K562 (cell line): ENCODE measurements around the gene KCNQ2. TPM values are rescaled to one million over a fixed set of nuclear protein-coding genes. Genes with fewer than 3 reads are reported as not detected.
A peak's percentile ranks its signal among the peaks of the same experiment; 100 is the strongest.

Experiments
- AFF1 ChIP-seq, 2 experiments: fragments of 450-650 bp; IDR thresholded peaks; 2 replicates each; pipeline ENCODE4 v1.6.1; 2018; ENCODE audit warnings: mild to moderate bottlenecking in 2 of 2, low read depth in 1 of 2; ENCODE audit not compliant: partially characterized antibody in 2 of 2
- CHD1 ChIP-seq: fragments of 200-600 bp; sonication (generic); IDR thresholded peaks from one replicate; pipeline ENCODE4 v1.6.1; 2012; ENCODE audit warnings: mild to moderate bottlenecking, moderate library complexity, low read length, inconsistent platforms
- CSDE1 ChIP-seq, 2 experiments: fragments of 450-650 bp; IDR thresholded peaks; 2 replicates each; pipeline ENCODE4 v1.6.1; 2016; ENCODE audit warnings: mild to moderate bottlenecking in 1 of 2
- CTBP1 ChIP-seq: fragments of 450-650 bp; IDR thresholded peaks from 2 replicates; pipeline ENCODE4 v1.6.1; 2016; ENCODE audit warnings: borderline replicate concordance
- E2F8 ChIP-seq: fragments of 450-650 bp; IDR thresholded peaks from 2 replicates; pipeline ENCODE4 v1.7.1; 2018; ENCODE audit warnings: mild to moderate bottlenecking, low read depth; ENCODE audit not compliant: partially characterized antibody
- JUNB ChIP-seq: fragments of 450-650 bp; formaldehyde crosslinking; conservative IDR thresholded peaks from 2 replicates; pipeline ENCODE4 v1.4.0; 2020; ENCODE audit warnings: mild to moderate bottlenecking
- POLR2G ChIP-seq: fragments of 200-400 bp; formaldehyde crosslinking; IDR thresholded peaks from 2 replicates; pipeline ENCODE4 v1.6.1; 2017; ENCODE audit warnings: low read depth, mild to moderate bottlenecking, antibody characterized with exemption, low read length, moderate library complexity
- RCOR1 ChIP-seq, 2 experiments: IDR thresholded peaks; 2 replicates each; pipeline ENCODE4 v1.6.1; 2012; ENCODE audit warnings: low read depth in 2 of 2, low read length in 2 of 2, borderline replicate concordance in 1 of 2, improper control_type of control experiment in 1 of 2
- SMARCA5 ChIP-seq: fragments of 450-650 bp; IDR thresholded peaks from 2 replicates; pipeline ENCODE4 v1.6.1; 2016
- TRIM24 ChIP-seq, 2 experiments: fragments of 450-650 bp; IDR thresholded peaks; 2 replicates each; pipeline ENCODE4 v1.6.1; 2016
- ZNF318 ChIP-seq, 2 experiments: fragments of 450-650 bp; IDR thresholded peaks; 2 replicates each; pipeline ENCODE4 v1.6.1; 2016; ENCODE audit warnings: mild to moderate bottlenecking in 2 of 2, borderline replicate concordance in 1 of 2, low read depth in 1 of 2, moderate library complexity in 1 of 2
- ZNF551 ChIP-seq: fragments of 250-450 bp; sonication (Bioruptor Pico); IDR thresholded peaks from 2 replicates; pipeline ENCODE4 v1.5.0; 2021; ENCODE audit warnings: mild to moderate bottlenecking, moderate library complexity
- polyA plus RNA-seq, 8 experiments: library from polyadenylated mRNA; depleted of rRNA in 4 of 8; stranded (reverse) in 5 of 8; unstranded in 3 of 8; fragments of >200 nt; fragmentation: Nextera tagmentation in 2 of 8; fragmentation: Illumina TruSeq in 1 of 8; extraction: Ambion mirVana in 2 of 8; extraction: Trizol in 1 of 8; gene quantifications; 2 replicates each; pipeline versions ENCODE4 v1.2.1 to v1.2.3, GENCODE V29; 2011 to 2014; ENCODE audit warnings: inconsistent platforms in 1 of 8, missing spikeins in 1 of 8
- total RNA-seq, 7 experiments: library from RNA; depleted of rRNA in 6 of 7; stranded (reverse); fragments of >200 nt in 6 of 7; fragmentation: Illumina TruSeq in 2 of 7; extraction: Trizol in 2 of 7; gene quantifications; 2 replicates each; pipeline versions ENCODE4 v1.2.1 to v1.2.3, GENCODE V29; 2011 to 2021; ENCODE audit warnings: low replicate concordance in 1 of 7

Gene KCNQ2
- total and polyA plus RNA-seq, 9 of the 15 experiments (the other 6 are each of a cell fraction or from before 2014, with no cell fraction given), result 0.13 to 0.16 TPM; not detected in 7

- TF ChIP-seq E2F8 (no peak), CHD1 (peak; percentile 80), AFF1 (IDR thresholded peaks at IDR 0.05; ENCODE audit: low read depth in 1 of 2, partially characterized antibody in 2 of 2) (no peak), RCOR1 (IDR thresholded peaks at IDR 0.05; ENCODE audit: borderline replicate concordance in 1 of 2, low read depth in 2 of 2, low read length in 2 of 2) (no peak), TRIM24 (IDR thresholded peaks at IDR 0.05) (peak in 1 of 2 experiments; percentile 63; a peak in 2 of 4 replicates), SMARCA5 (no peak), CSDE1 (IDR thresholded peaks at IDR 0.05) (no peak), CTBP1 (peak; percentile 30; the same call in 1 of the 2 replicates), ZNF551 (CRISPR knock-in tag) (no peak), JUNB (CRISPR knock-in tag) (no peak), ZNF318 (IDR thresholded peaks at IDR 0.05; ENCODE audit: borderline replicate concordance in 1 of 2, low read depth in 1 of 2) (no peak), POLR2G (peak; percentile 85)
Measured at GRCh38 chr20:63520934-63521601, 48.6 kb upstream of the KCNQ2 start (continued).
